Neuron (in vitro differentiated cells): ENCODE measurements around the gene YWHAQ.
"Not testable (repeated sequence)": the region's sequence is repeated elsewhere in the genome, so short reads cannot be mapped to it uniquely, and the experiment has no call there.

Source experiments
- H2AFZ ChIP-seq: one replicate; pipeline ENCODE4 v1.6.1; 2013; ENCODE audit warnings: low read depth, mild to moderate bottlenecking, inconsistent platforms, low read length, moderate library complexity
- H3K27me3 ChIP-seq: one replicate; pipeline ENCODE4 v1.6.1; 2013; ENCODE audit warnings: low read length; ENCODE audit not compliant: insufficient read depth
- H3K36me3 ChIP-seq: one replicate; pipeline ENCODE4 v1.6.1; 2013; ENCODE audit warnings: low read length; ENCODE audit not compliant: insufficient read depth
- H3K4me1 ChIP-seq: one replicate; pipeline ENCODE4 v1.6.1; 2013; ENCODE audit warnings: low read length; ENCODE audit not compliant: insufficient read depth
- H3K4me3 ChIP-seq: 2 replicates; pipeline ENCODE4 v1.5.1; 2013; ENCODE audit warnings: mild to moderate bottlenecking, low read length, moderate library complexity
- H3K9me3 ChIP-seq: one replicate; pipeline ENCODE4 v1.6.1; 2013; ENCODE audit warnings: low read length

YWHAQ gene

DNA sequence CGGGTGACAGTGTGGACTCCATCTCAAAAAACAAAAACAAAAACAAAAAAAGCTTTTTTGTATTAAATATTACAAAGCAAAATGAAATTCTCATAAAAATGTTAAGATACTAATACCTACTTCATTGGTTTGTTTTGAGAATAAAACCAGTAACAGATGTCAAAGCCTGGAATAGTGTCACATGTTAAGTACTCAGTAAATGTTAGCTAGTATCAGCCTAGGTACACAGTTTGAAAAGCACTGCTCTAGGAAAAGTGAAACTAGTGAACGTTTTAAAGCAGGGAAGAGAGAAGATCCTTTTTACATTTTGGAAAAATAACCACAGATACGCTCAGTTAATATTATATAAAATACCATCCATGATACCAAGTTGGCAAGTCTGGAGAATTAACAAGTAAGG lies 38.1 kb downstream of the YWHAQ start:
- H3K4me1 ChIP-seq = no peaks in the 10 kb centered on the region
- H3K4me3 ChIP-seq = no peak overlapping the region
- no peak overlapping the region for H2AFZ ChIP-seq
- H3K9me3 ChIP-seq = peaks cover 1% of the 10 kb centered on the region
- peaks cover 53% of the 10 kb centered on the region for H3K36me3 ChIP-seq
- no peaks in the 10 kb centered on the region for H3K27me3 ChIP-seq

DNA sequence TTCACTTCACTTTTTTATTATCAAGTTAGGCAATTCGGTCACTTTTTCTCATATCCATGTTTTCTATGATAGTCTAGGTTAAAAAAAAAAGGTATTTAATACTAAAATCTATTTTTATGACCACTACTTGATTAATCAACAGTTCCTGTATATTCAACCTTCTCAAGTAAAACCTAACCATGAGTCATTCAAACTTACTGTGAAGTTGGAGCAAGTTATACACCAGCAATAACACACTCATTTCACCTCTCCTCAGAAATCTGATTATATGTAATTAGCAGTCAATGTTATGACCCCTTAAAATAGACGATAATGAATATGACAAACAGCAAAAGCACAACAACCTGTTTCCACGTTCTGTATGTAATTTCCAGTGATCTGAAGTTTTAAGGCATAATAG lies 40.2 kb downstream of the YWHAQ start:
- Histone ChIP-seq H3K9me3 (peaks cover 1% of the 10 kb centered on the region), H3K36me3 (peaks cover 69% of the 10 kb centered on the region), H3K4me3 (no peak overlapping the region), H2AFZ (no peak overlapping the region), H3K4me1 (no peaks in the 10 kb centered on the region), H3K27me3 (no peaks in the 10 kb centered on the region)

DNA sequence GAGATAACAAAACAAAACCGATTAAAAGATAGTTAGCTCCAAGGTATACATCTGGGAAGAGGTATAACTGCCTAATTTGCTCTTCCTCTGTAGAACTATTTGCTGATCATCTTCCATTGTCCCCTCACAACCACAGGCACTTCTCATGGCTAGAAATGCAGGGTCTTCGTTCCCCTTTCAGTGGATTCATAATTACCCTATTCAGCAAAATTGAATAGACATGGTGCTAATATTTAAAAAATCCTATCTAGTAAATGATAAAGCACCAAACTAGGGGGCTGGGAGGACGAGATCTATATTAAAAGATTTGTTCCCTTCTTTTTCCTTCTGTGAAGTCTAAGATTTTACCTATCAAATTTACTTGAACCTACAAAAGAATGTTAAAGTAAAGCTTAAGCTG lies 44.3 kb downstream of the YWHAQ start:
- no peaks in the 10 kb centered on the region for H3K27me3 ChIP-seq
- no peak overlapping the region for H2AFZ ChIP-seq
- no peak overlapping the region for H3K4me3 ChIP-seq
- no peaks in the 10 kb centered on the region for H3K9me3 ChIP-seq
- peaks cover 79% of the 10 kb centered on the region for H3K36me3 ChIP-seq
- no peaks in the 10 kb centered on the region for H3K4me1 ChIP-seq

DNA sequence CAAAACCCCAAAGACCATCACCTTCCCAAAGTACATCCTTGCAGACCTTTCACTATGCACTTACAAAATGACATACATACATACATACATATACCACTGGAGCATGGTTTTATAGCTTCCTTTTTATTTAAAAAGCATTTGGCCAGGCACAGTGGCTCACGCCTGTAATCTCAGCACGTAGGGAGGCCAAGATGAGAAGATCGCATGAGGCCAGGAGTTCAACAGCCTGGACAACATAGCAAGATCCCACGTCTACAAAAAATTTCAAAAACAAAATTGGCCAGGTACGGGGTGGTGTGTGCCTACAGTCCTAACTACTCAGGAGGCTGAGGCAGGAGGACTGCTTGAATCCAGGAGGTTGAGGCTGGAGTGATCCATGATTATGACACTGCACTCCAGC lies 45.3 kb downstream of the YWHAQ start:
- Histone ChIP-seq H3K27me3 (no peaks in the 10 kb centered on the region), H2AFZ (no peak overlapping the region), H3K9me3 (no peaks in the 10 kb centered on the region), H3K4me1 (no peaks in the 10 kb centered on the region), H3K36me3 (peaks cover 71% of the 10 kb centered on the region), H3K4me3 (no peak overlapping the region)

DNA sequence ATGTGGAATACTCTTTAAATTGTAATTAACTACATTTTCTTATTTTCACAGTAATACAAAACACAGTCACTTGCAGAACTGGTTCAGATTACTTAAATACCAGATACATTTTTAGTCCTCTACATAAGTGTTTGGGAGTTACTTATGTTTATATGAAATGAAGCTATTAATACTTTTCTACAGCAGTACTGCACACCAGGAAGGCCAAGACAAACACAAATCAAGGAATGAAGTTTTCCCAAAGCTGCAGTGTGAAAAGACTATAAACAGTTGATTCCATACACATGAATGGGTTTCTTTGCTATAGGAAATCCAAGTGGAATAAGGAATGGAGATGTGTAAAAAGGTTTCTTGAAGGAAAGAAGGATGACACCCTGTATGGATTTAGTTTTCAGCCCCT lies 45.9 kb downstream of the YWHAQ start:
- H3K27me3 ChIP-seq, H2AFZ ChIP-seq, H3K4me1 ChIP-seq, H3K9me3 ChIP-seq, H3K4me3 ChIP-seq: not testable (repeated sequence)
- peaks cover 65% of the 10 kb centered on the region for H3K36me3 ChIP-seq

DNA sequence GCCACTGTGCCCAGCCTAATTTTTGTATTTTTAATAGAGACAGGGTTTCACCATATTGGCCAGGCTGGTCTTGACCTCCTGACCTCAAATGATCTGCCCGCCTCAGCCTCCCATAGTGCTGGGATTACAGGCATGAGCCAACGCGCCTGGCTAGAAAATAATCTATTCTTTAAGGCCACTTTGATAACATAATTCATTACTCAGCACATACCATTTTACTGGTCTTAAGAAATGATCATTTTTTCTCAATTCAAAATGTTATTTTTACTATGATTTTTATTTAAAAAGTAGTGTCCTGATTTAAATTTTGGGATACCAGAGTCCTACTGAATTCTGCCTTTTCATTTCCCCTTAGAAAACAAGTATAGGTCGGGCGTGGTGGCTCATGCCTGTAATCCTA lies 48.2 kb downstream of the YWHAQ start:
- H3K9me3 ChIP-seq = no peaks in the 10 kb centered on the region
- no peak overlapping the region for H2AFZ ChIP-seq
- H3K36me3 ChIP-seq = peaks cover 45% of the 10 kb centered on the region
- no peaks in the 10 kb centered on the region for H3K4me1 ChIP-seq
- no peaks in the 10 kb centered on the region for H3K27me3 ChIP-seq
- H3K4me3 ChIP-seq = no peak overlapping the region

DNA sequence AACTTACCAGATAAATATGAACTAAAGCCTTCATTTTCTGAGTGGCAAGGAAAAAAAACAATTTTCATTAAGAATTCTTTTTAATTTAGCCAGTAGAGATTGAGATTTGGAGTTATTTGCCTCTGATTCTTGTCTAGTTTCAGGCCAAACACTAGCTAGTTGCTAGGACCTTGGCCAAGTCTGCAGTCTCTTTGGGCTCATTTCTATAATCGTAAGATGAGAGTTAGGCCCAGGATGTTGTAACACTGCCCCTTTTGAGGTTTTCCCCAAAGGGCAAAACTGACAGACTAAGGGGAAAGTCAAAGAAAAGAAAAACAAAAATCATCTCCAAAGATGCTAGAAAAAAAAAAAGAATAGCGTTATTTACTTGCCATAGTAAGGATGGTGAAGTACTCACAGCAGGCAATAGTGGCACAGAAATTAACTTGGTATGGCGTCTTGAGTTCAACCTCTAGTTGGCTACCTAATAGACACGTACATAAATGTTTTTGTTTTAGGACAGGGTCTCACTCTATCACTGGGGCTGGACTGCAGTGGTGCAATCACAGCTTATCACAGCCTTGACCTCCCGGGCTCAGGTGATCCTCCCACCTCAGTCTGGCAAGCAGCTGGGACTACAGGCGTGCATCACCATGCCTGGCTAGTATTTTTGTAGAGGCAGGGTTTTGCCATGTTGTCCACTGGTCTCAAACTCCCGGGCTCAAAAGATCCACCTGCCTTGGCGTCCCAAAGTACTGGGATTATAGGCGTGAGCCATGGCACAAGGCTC lies 52.1 kb downstream of the YWHAQ start:
- H3K9me3 ChIP-seq = no peaks in the 10 kb centered on the region
- no peaks in the 10 kb centered on the region for H3K27me3 ChIP-seq
- no peak overlapping the region for H2AFZ ChIP-seq
- no peak overlapping the region for H3K4me3 ChIP-seq
- peaks cover 8% of the 10 kb centered on the region for H3K36me3 ChIP-seq
- peaks cover 4% of the 10 kb centered on the region for H3K4me1 ChIP-seq

DNA sequence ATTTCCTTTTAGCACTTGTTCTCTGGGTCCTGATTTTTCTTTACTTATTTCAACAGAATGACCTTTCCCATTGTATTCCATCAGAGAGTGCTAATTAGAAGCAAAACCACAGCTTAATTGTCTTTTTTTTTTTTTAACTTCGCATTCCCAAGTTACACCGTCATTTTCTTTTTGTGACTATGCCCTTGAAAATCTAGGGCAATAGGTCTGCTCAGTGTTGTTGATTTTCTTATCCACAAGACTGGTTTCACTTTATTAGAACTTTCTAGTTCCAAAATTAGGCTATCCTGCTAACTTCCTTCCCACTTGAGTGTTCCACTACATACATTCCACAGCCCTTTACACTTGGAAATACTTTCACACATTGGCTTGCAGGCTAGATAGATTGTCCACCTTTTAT lies 56.5 kb downstream of the YWHAQ start:
- Histone ChIP-seq H3K4me1 (peaks cover 4% of the 10 kb centered on the region), H2AFZ (no peak overlapping the region)

DNA sequence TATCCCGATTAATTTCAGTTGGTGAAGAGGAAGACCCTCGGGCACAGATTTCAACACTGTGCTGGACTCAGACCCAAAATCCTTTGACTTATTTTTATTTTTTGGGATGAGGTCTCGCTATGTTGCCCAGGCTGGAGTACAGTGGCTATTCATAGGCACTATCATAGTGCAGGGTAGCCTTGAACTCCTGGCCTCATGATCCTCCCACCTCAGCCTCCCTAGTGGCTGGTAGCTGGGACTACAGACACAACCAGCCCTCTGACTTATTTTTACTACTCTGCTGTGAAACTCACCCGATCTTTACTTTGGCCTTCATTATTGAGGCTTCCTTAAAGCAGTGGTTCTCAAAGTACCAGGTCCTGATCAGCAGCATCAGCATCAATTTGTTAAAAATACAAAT lies 57.0 kb downstream of the YWHAQ start:
- Histone ChIP-seq H3K27me3 (no peaks in the 10 kb centered on the region), H3K9me3 (no peaks in the 10 kb centered on the region), H3K4me3 (no peak overlapping the region), H3K36me3 (no peaks in the 10 kb centered on the region), H2AFZ (no peak overlapping the region), H3K4me1 (peaks cover 4% of the 10 kb centered on the region)

More for the DNA sequence above, 56.5 kb downstream of the YWHAQ start:
- Histone ChIP-seq H3K36me3 (no peaks in the 10 kb centered on the region), H3K9me3 (no peaks in the 10 kb centered on the region), H3K27me3 (no peaks in the 10 kb centered on the region), H3K4me3 (no peak overlapping the region)

DNA sequence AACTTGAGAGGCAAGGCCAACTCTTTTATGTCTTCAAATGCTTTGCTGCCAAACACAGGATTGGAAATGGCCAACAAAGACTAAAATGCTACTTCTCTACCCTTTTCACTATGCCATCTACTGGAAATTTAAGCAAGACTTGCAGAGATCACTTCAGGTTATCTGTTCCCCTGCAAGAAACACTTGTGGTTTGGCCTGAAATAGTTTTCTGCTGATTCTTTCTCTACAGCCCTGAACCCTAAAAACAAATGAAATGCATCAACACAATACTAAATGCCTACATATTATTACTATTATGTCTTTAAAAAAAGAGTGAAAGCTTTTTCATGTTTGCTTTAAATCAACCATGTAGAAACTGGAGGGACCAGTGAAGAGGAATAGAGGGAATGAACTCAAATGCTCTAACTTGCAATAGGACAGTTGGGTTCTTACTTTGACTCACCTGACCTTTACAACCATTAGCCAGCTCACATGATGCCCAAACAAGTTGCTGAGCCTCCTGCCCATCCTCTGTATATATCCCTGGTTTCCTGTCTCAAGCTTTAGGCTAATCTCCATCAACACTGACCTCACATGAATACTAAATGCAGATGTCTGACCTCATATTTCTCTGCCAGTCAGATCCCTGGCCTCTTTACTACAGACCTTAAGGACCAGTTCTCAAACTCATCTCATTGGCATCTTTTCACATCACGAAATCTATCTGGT lies 57.6 kb downstream of the YWHAQ start:
- peaks cover 4% of the 10 kb centered on the region for H3K4me1 ChIP-seq
- H3K36me3 ChIP-seq = no peaks in the 10 kb centered on the region
- no peaks in the 10 kb centered on the region for H3K9me3 ChIP-seq
- H3K4me3 ChIP-seq = no peak overlapping the region
- H2AFZ ChIP-seq = no peak overlapping the region
- H3K27me3 ChIP-seq = no peaks in the 10 kb centered on the region

DNA sequence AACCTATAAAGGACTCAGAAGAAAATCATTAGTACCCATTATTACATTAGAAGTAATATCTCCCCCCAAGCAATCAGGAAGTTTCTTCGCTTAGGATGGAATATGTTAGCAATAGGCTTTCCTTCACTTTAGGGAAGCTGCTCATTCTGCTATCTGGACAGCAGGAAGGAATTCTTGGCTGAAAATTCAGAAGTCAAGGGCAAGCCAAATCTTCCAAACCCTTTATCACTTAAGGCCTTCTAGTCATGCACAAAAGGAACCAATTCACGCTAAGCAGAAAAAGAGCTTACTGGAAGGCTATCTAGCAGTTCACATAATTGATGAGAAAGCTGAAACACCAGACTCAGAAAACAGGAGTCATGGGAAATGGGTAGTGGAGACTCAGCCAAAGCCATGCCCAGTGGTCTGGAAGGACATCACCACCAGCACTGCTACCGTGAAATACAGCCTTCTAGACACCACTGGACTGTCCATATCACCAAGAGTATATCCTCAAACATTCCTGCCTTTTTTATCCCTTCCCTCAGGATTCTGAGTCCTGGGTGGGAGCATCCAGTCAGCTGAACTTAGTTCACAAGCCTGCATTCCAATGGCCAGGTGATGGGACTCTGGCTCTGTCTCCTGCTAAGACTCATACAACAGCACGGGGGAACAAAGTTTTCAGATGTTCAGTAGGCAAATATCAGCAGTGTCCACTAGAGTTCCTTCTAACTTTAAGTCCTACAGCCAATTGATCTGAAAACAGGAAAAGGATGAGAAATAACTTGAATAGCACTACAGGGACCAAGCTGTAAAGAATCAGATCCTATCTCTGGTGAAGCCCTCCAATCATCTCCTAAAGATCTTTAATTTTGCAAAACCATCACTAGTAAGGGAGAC lies 60.4 kb downstream of the YWHAQ start:
- Histone ChIP-seq H3K4me1 (peaks cover 4% of the 10 kb centered on the region), H3K36me3 (no peaks in the 10 kb centered on the region), H3K9me3 (no peaks in the 10 kb centered on the region), H3K27me3 (no peaks in the 10 kb centered on the region), H3K4me3 (no peak overlapping the region), H2AFZ (no peak overlapping the region)

DNA sequence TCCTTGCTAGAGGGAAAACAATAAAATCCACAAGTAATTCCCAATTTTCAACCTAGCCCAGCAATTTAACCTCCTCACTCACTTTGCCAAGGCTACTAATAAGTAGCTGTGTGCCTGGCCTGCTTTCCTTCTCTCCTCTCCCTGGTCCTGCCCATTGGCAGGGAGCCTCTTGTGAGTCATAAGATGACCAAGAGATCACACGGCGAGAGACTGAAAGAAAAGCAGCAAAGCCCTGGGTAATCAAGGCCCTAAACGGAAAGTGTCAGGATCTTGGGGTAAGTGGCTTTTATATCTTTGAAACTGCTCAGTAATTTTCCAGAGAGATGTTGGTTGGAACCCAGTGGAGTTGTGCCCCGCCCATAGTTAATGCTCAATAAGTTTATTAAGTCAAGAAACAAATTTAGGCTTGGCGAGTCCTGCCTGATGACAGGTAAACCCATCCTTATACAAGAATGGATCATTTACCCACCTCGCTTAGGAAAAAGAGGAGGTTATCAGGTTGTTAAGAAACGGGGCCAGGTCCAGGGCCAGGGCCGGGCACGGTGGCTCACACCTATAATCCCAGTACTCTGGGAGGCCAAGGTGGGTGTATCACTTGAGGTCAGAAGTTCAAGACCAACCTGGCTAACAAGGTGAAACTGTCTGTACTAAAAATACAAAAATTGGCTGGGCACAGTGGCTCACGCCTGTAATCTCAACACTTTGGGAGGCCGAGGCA lies 65.2 kb downstream of the YWHAQ start:
- Histone ChIP-seq H3K27me3 (no peaks in the 10 kb centered on the region), H3K9me3 (no peaks in the 10 kb centered on the region), H2AFZ (no peak overlapping the region), H3K4me1 (no peaks in the 10 kb centered on the region), H3K36me3 (no peaks in the 10 kb centered on the region), H3K4me3 (no peak overlapping the region)
